Natural killer cell (primary cell): Measurements from ENCODE around the gene CD34. TPM values are rescaled to one million over a fixed set of nuclear protein-coding genes. Genes with fewer than 3 reads are reported as not detected.

Experiments used
- ATAC-seq, 3 donors: fragments of 150-1000 bp in 2 of 3; fragments of 200-7000 bp in 1 of 3; cut with Tn5 transposase; 1 replicate in 1 of 3; 2 replicates in 2 of 3; pipeline ENCODE4 v1.10.0; 2021; ENCODE audit warnings: mild to moderate bottlenecking in 2 of 3, moderate library complexity in 2 of 3
- DNase-seq, 2 donors: peaks; one replicate each; pipeline versions ENCODE4 v3.0.0 to v3.0.0-alpha.2; 2013 to 2021; ENCODE audit warnings: mixed read lengths in 1 of 2
- H3K27ac ChIP-seq: one replicate; pipeline ENCODE4 v1.5.1; 2013; ENCODE audit warnings: mild to moderate bottlenecking, low read length
- H3K27me3 ChIP-seq: one replicate; pipeline ENCODE4 v1.6.1; 2013; ENCODE audit warnings: low read length; ENCODE audit not compliant: control insufficient read depth, insufficient read depth
- H3K36me3 ChIP-seq: one replicate; pipeline ENCODE4 v1.6.1; 2013; ENCODE audit warnings: low read length; ENCODE audit not compliant: control insufficient read depth, insufficient read depth
- H3K4me1 ChIP-seq: one replicate; pipeline ENCODE4 v1.6.1; 2013; ENCODE audit warnings: low read length; ENCODE audit not compliant: control insufficient read depth, insufficient read depth
- H3K4me3 ChIP-seq: one replicate; pipeline ENCODE4 v1.5.1; 2013; ENCODE audit warnings: low read length
- H3K9me3 ChIP-seq: one replicate; pipeline ENCODE4 v1.6.1; 2013; ENCODE audit warnings: low read length; ENCODE audit not compliant: control insufficient read depth, insufficient read depth
- H3K27ac Mint-ChIP-seq, 2 donors: one replicate each; pipeline ENCODE4 v1.8.0; 2022; ENCODE audit warnings: mild to moderate bottlenecking in 2 of 2, mixed read lengths in 2 of 2, moderate library complexity in 1 of 2
- H3K27me3 Mint-ChIP-seq, 2 donors: one replicate each; pipeline ENCODE4 v1.8.0; 2022; ENCODE audit warnings: low read depth in 2 of 2, mixed read lengths in 2 of 2
- H3K36me3 Mint-ChIP-seq: one replicate; pipeline ENCODE4 v1.8.0; 2022; ENCODE audit warnings: mixed read lengths
- H3K4me1 Mint-ChIP-seq, 2 donors: one replicate each; pipeline ENCODE4 v1.8.0; 2022; ENCODE audit warnings: mixed read lengths in 2 of 2
- H3K4me3 Mint-ChIP-seq: one replicate; pipeline ENCODE4 v1.8.0; 2022; ENCODE audit warnings: mild to moderate bottlenecking, moderate library complexity, mixed read lengths
- H3K9me3 Mint-ChIP-seq, 2 donors: one replicate each; pipeline ENCODE4 v1.8.0; 2022; ENCODE audit warnings: mixed read lengths in 2 of 2
- WGBS: methylation state at CpG from one replicate; pipeline ENCODE4 v1.1.7; 2013; ENCODE audit warnings: missing lambda C conversion rate; ENCODE audit not compliant: insufficient coverage; 5-methylcytosine and 5-hydroxymethylcytosine counted together
- intact Hi-C: fragments of 100-400 bp; cut with micrococcal nuclease; formaldehyde crosslinking; loops from one replicate; pipeline ENCODE4 v1.14.2; 2022
- total RNA-seq, 4 donors: library from RNA; stranded (reverse); fragments of 120-200 nt in 1 of 4; gene quantifications; one replicate each; pipeline versions ENCODE4 v1.2.3 to v1.2.4, GENCODE V29; 2013 to 2022
- TF ChIP-seq, protein P1 (sequence below): fragments of 200-600 bp; IDR thresholded peaks from one replicate; pipeline ENCODE4 v1.8.0; 2022; ENCODE audit warnings: antibody characterized with exemption

The CD34 gene
- total RNA-seq, 3 donors from 2014 or later (not counting 1 experiment from before 2014, with no cell fraction given): 0.14 to 0.30 TPM; not detected in 1

GRCh38 chr1:207938016-207938415 is 27.1 kb upstream of the CD34 start:
- WGBS: 89% methylated on average over 10 of the region's 10 CpGs
- Histone ChIP-seq H3K27me3 (peaks cover 3% of the 10 kb centered on the region), H3K4me3 (no peak overlapping the region), H3K4me1 (no peaks in the 10 kb centered on the region), H3K9me3 (peaks cover 3% of the 10 kb centered on the region), H3K36me3 (no peaks in the 10 kb centered on the region), H3K27ac (no peak overlapping the region)
- Mint-ChIP-seq H3K36me3 (no peaks in the 10 kb centered on the region), H3K4me3 (no peak overlapping the region), H3K27me3 (peaks cover 39 to 66% of the 10 kb centered on the region in 2 donors), H3K27ac (no peak overlapping the region), H3K9me3 (no peaks in the 10 kb centered on the region), H3K4me1 (no peaks in the 10 kb centered on the region)
- TF ChIP-seq, protein P1, sequence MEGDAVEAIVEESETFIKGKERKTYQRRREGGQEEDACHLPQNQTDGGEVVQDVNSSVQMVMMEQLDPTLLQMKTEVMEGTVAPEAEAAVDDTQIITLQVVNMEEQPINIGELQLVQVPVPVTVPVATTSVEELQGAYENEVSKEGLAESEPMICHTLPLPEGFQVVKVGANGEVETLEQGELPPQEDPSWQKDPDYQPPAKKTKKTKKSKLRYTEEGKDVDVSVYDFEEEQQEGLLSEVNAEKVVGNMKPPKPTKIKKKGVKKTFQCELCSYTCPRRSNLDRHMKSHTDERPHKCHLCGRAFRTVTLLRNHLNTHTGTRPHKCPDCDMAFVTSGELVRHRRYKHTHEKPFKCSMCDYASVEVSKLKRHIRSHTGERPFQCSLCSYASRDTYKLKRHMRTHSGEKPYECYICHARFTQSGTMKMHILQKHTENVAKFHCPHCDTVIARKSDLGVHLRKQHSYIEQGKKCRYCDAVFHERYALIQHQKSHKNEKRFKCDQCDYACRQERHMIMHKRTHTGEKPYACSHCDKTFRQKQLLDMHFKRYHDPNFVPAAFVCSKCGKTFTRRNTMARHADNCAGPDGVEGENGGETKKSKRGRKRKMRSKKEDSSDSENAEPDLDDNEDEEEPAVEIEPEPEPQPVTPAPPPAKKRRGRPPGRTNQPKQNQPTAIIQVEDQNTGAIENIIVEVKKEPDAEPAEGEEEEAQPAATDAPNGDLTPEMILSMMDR: no peak
- DNase-seq: no peak
- intact Hi-C loops: no loop called here
- no peak for ATAC-seq

DNA sequence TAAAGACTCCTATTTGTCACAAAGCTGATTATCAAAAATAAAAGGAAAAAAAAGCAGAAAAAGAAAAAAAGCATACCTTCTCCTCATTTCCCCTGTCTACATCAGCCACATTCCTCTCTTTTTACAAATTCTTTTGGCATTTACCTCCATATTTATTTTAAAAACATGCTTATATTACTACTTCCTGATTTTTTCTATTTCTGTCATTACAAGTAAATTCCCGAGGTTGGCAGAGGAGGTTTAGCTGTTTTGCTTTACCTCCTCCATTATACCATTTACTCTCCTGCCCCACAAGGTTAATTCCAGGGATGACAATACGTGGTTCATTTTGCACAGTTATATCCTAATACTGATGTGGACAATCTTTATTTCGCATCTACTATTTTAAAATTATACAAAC is 26.3 kb upstream of the CD34 start:
- 63% methylated on average over 2 of the region's 3 CpGs for WGBS
- H3K9me3 ChIP-seq: peaks cover 3% of the 10 kb centered on the region
- no peaks in the 10 kb centered on the region for H3K27me3 ChIP-seq
- ATAC-seq (no peak), DNase-seq (no peak)
- H3K4me3 ChIP-seq: no peak overlapping the region
- Mint-ChIP-seq H3K36me3 (no peaks in the 10 kb centered on the region), H3K4me1 (no peaks in the 10 kb centered on the region), H3K27me3 (peaks cover 36 to 67% of the 10 kb centered on the region in 2 donors), H3K9me3 (no peaks in the 10 kb centered on the region), H3K4me3 (no peak overlapping the region), H3K27ac (no peak overlapping the region)
- H3K27ac ChIP-seq: no peak overlapping the region
- H3K4me1 ChIP-seq: no peaks in the 10 kb centered on the region
- no peaks in the 10 kb centered on the region for H3K36me3 ChIP-seq
- TF ChIP-seq, protein P1: no peak
- intact Hi-C loops: no loop called here

- Histone ChIP-seq H3K36me3 (no peaks in the 10 kb centered on the region), H3K4me1 (no peaks in the 10 kb centered on the region), H3K4me3 (no peak overlapping the region), H3K27ac (no peak overlapping the region), H3K9me3 (peaks cover 3% of the 10 kb centered on the region), H3K27me3 (no peaks in the 10 kb centered on the region)
- Mint-ChIP-seq H3K4me1 (no peaks in the 10 kb centered on the region), H3K27ac (no peak overlapping the region), H3K36me3 (no peaks in the 10 kb centered on the region), H3K4me3 (no peak overlapping the region), H3K27me3 (peaks cover 30 to 51% of the 10 kb centered on the region in 2 donors), H3K9me3 (no peaks in the 10 kb centered on the region)
- no peak for ATAC-seq
- intact Hi-C loops: no loop called here
- no peak for DNase-seq
- 62% methylated on average over 1 of the region's 1 CpG for WGBS
- TF ChIP-seq, protein P1: no peak
Observed at GRCh38 chr1:207935166-207935583, 24.2 kb upstream of the CD34 start.

GRCh38 chr1:207933205-207933800 is 22.4 kb upstream of the CD34 start:
- Mint-ChIP-seq H3K27ac (no peak overlapping the region), H3K27me3 (peaks cover 17 to 39% of the 10 kb centered on the region in 2 donors), H3K4me1 (no peaks in the 10 kb centered on the region), H3K36me3 (no peaks in the 10 kb centered on the region), H3K4me3 (no peak overlapping the region), H3K9me3 (no peaks in the 10 kb centered on the region)
- Histone ChIP-seq H3K36me3 (no peaks in the 10 kb centered on the region), H3K9me3 (peaks cover 3% of the 10 kb centered on the region), H3K27ac (no peak overlapping the region), H3K27me3 (no peaks in the 10 kb centered on the region), H3K4me1 (no peaks in the 10 kb centered on the region), H3K4me3 (no peak overlapping the region)
- 93% methylated on average over 4 of the region's 4 CpGs for WGBS
- intact Hi-C loops: no loop called here
- ATAC-seq (no peak), DNase-seq (no peak)
- TF ChIP-seq, protein P1: no peak
